ENCODE measurements around the gene ITGB3BP.
"Not testable (repeated sequence)": the region's sequence is repeated elsewhere in the genome, so short reads cannot be mapped to it uniquely, and the experiment has no call there.

Gene ITGB3BP

DNA sequence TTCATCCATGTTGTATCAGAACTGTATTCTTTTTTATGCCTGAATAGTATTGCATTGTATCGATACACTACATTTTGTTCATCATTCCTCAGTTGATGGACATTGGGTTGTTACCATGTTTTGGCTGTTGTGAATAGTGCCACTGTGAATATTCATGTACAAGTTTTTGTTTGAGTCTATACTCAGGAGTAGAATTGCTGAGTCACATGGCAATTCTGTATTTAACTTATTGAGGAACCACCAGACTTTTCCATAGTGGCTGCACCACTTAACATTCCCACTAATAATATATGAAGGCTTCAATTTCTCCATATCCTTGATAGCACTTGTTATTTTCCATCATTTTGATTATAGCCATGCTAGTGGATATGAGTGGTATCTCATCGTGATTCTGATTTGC lies 99.4 kb downstream of the ITGB3BP start:
- H3K27me3 ChIP-seq (ENCODE audit: control insufficient read depth, low read length): no peaks in the 10 kb centered on the region
- H3K4me3 ChIP-seq (ENCODE audit: low read length): no peak overlapping the region
- no peaks in the 10 kb centered on the region for H3K79me2 ChIP-seq (ENCODE audit: control insufficient read depth, low read length)
- H3K4me1 ChIP-seq (ENCODE audit: control insufficient read depth, low read length): no peaks in the 10 kb centered on the region
- H3K36me3 ChIP-seq (ENCODE audit: control insufficient read depth, low read length): peaks cover 6% of the 10 kb centered on the region
- TF ChIP-seq EZH2phosphoT487 (IDR thresholded peaks at IDR 0.05; ENCODE audit: borderline replicate concordance, low read length): no peak
- TF ChIP-seq, protein P1, sequence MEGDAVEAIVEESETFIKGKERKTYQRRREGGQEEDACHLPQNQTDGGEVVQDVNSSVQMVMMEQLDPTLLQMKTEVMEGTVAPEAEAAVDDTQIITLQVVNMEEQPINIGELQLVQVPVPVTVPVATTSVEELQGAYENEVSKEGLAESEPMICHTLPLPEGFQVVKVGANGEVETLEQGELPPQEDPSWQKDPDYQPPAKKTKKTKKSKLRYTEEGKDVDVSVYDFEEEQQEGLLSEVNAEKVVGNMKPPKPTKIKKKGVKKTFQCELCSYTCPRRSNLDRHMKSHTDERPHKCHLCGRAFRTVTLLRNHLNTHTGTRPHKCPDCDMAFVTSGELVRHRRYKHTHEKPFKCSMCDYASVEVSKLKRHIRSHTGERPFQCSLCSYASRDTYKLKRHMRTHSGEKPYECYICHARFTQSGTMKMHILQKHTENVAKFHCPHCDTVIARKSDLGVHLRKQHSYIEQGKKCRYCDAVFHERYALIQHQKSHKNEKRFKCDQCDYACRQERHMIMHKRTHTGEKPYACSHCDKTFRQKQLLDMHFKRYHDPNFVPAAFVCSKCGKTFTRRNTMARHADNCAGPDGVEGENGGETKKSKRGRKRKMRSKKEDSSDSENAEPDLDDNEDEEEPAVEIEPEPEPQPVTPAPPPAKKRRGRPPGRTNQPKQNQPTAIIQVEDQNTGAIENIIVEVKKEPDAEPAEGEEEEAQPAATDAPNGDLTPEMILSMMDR (IDR thresholded peaks at IDR 0.05; ENCODE audit: low read depth, low read length, poor library complexity, severe bottlenecking): no peak
- H3K4me2 ChIP-seq (ENCODE audit: low read length): no peak overlapping the region
- H3K27ac ChIP-seq (ENCODE audit: low read depth, low read length): no peak overlapping the region
- no peaks in the 10 kb centered on the region for H4K20me1 ChIP-seq (ENCODE audit: control insufficient read depth, insufficient read depth, low read depth, low read length)
- no peaks in the 10 kb centered on the region for H3K9me2 ChIP-seq (replicated peaks; ENCODE audit: control insufficient read depth, low read length)
- no peaks in the 10 kb centered on the region; the same call in 1 of the 2 replicates for H3F3A ChIP-seq (ENCODE audit: control insufficient read depth, insufficient read depth)
- no peaks in the 10 kb centered on the region for H3K9me3 ChIP-seq (ENCODE audit: control insufficient read depth, insufficient read depth, low read length)

DNA sequence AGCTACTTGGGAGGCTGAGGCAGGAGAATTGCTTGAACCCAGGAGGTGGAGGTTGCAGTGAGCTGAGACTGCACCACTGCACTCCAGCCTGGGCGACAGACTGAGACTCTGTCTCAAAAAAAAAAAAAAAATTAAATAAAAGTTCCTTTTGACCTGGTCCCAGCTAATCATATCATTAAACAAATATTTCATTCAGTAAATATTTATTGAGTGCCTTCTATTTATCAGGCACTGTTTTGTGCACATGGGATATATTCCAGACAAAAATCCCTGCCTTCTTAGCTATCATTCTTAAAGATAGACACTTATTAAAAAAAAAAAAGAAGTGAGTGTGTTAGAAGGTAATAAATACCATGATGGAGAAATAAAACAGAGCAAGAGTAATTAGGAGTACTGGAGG lies 102.3 kb downstream of the ITGB3BP start:
- not testable (repeated sequence) for H3K4me1 ChIP-seq (ENCODE audit: control insufficient read depth, low read length); H3K9me2 ChIP-seq (replicated peaks; ENCODE audit: control insufficient read depth, low read length); H3K9me3 ChIP-seq (ENCODE audit: control insufficient read depth, insufficient read depth, low read length); H3K27me3 ChIP-seq (ENCODE audit: control insufficient read depth, low read length); H4K20me1 ChIP-seq (ENCODE audit: control insufficient read depth, insufficient read depth, low read depth, low read length); H3K27ac ChIP-seq (ENCODE audit: low read depth, low read length); H3F3A ChIP-seq (ENCODE audit: control insufficient read depth, insufficient read depth); H3K4me2 ChIP-seq (ENCODE audit: low read length); H3K79me2 ChIP-seq (ENCODE audit: control insufficient read depth, low read length); H3K4me3 ChIP-seq (ENCODE audit: low read length)
- peaks cover 15% of the 10 kb centered on the region for H3K36me3 ChIP-seq (ENCODE audit: control insufficient read depth, low read length)

DNA sequence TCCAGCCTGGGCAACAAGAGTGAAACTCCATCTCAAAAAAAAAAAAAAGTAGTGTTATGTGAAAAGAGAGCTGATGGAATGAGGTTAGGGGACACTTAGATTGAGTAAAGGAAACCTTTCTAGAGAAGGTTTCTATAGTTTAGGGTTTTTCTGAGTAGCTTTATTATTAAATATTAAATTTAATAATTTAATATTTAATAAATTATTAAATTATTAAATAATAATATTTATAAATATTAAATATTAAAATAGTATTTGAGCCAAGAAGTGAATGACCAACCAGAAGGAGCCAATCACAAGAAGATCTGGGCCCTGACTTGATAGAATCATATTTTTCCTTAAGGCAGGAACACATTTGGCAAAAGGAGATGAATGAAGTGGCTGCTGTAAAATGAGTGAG lies 104.9 kb downstream of the ITGB3BP start:
- H3K36me3 ChIP-seq (ENCODE audit: control insufficient read depth, low read length): peaks cover 28% of the 10 kb centered on the region
- H3K4me3 ChIP-seq (ENCODE audit: low read length): no peak overlapping the region
- H3K79me2 ChIP-seq (ENCODE audit: control insufficient read depth, low read length): no peaks in the 10 kb centered on the region
- TF ChIP-seq, protein P1 (IDR thresholded peaks at IDR 0.05; ENCODE audit: low read depth, low read length, poor library complexity, severe bottlenecking): no peak
- TF ChIP-seq EZH2phosphoT487 (IDR thresholded peaks at IDR 0.05; ENCODE audit: borderline replicate concordance, low read length): no peak
- H3K27me3 ChIP-seq (ENCODE audit: control insufficient read depth, low read length): no peaks in the 10 kb centered on the region
- H3K4me2 ChIP-seq (ENCODE audit: low read length): no peak overlapping the region
- no peaks in the 10 kb centered on the region; the same call in 1 of the 2 replicates for H3F3A ChIP-seq (ENCODE audit: control insufficient read depth, insufficient read depth)
- no peak overlapping the region for H3K27ac ChIP-seq (ENCODE audit: low read depth, low read length)
- no peaks in the 10 kb centered on the region for H3K9me3 ChIP-seq (ENCODE audit: control insufficient read depth, insufficient read depth, low read length)
- H3K4me1 ChIP-seq (ENCODE audit: control insufficient read depth, low read length): no peaks in the 10 kb centered on the region
- no peaks in the 10 kb centered on the region for H3K9me2 ChIP-seq (replicated peaks; ENCODE audit: control insufficient read depth, low read length)
- H4K20me1 ChIP-seq (ENCODE audit: control insufficient read depth, insufficient read depth, low read depth, low read length): no peaks in the 10 kb centered on the region

DNA sequence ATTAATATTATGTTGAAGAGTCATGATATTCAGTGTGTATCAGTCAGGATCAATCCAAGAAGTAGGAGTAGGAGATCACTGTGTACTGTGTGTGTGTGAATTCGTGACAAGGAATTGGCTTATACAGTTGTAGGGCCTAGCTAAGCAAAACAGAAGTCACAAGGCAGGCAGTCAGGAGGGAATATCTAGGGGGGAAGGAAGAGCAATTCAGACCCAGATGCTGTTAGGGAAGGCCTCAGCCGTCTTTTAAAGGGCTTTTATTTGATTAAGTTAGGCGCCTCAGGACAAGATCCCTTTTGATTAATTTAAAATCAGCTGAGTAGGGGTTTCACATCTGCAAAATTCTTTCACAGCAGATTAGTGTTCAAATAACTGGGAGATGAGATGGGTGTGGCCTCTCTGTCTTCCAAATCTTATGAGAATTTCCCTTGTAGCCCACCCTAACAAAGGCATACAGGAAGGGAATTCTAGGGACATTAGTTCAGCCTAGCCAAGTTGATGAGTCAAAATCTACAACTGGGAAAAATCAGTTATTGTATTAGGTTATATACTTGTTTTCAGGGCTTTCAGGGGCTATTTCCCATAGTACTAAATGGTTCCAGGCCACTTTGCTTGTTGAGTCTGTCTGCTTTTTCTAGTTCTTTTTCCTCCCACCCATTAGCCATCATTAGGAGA lies 108.2 kb downstream of the ITGB3BP start:
- no peak for TF ChIP-seq EZH2phosphoT487 (IDR thresholded peaks at IDR 0.05; ENCODE audit: borderline replicate concordance, low read length)
- TF ChIP-seq, protein P1 (IDR thresholded peaks at IDR 0.05; ENCODE audit: low read depth, low read length, poor library complexity, severe bottlenecking): no peak
- H3K79me2 ChIP-seq (ENCODE audit: control insufficient read depth, low read length): no peaks in the 10 kb centered on the region
- no peaks in the 10 kb centered on the region; the same call in 1 of the 2 replicates for H3F3A ChIP-seq (ENCODE audit: control insufficient read depth, insufficient read depth)
- no peaks in the 10 kb centered on the region for H3K9me2 ChIP-seq (replicated peaks; ENCODE audit: control insufficient read depth, low read length)
- H3K27me3 ChIP-seq (ENCODE audit: control insufficient read depth, low read length): no peaks in the 10 kb centered on the region
- H3K4me1 ChIP-seq (ENCODE audit: control insufficient read depth, low read length): no peaks in the 10 kb centered on the region
- no peak overlapping the region for H3K4me3 ChIP-seq (ENCODE audit: low read length)
- H3K9me3 ChIP-seq (ENCODE audit: control insufficient read depth, insufficient read depth, low read length): no peaks in the 10 kb centered on the region
- no peak overlapping the region for H3K27ac ChIP-seq (ENCODE audit: low read depth, low read length)
- no peak overlapping the region for H3K4me2 ChIP-seq (ENCODE audit: low read length)
- peaks cover 32% of the 10 kb centered on the region for H3K36me3 ChIP-seq (ENCODE audit: control insufficient read depth, low read length)
- H4K20me1 ChIP-seq (ENCODE audit: control insufficient read depth, insufficient read depth, low read depth, low read length): no peaks in the 10 kb centered on the region

Data from DOHH2 (cell line).